ENCODE measurements around the gene OR6Y1. TPM values are rescaled to one million over a fixed set of nuclear protein-coding genes. Genes with fewer than 3 reads are reported as not detected.
A peak's percentile ranks its signal among the peaks of the same experiment; 100 is the strongest.

The OR6Y1 gene
- total and polyA plus RNA-seq, 4 experiments from 2014 or later = not detected

DNA sequence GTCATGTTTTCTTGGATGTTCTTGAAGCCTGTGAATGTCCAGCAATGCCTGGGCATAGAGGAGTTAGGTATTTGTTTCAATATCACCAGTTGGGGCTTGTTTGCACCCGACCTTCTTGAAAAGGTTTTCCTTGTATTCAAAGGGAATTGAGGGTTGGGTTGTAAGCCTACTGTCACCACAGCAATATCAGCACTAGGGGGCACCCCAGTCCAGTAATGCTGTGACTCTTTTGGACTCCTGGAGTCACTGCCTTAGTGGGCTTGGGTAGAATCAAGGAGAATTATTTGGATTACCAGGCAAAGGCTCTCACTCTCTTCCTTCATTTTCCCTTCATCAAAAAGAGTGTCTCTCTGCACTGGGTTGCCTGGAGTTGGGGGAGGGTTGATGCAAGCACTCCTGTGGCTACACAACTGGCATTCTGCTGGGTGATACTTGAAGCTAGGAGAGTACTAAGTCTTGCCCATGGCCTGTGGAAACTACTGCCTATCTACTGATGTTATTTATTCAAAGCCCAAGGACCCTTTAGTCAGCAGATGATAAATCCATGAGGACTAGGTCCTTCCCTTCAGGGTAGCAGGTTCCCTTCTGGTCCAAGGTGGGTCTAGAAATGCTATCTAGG is 47.7 kb downstream of the OR6Y1 start:
- DNase-seq = peak in 4 of 5 donors; percentile 18 to 35 (median 24)
- Histone ChIP-seq H3K27me3 (ENCODE audit: insufficient read depth, low read length) (no peaks in the 10 kb centered on the region), H3K4me1 (ENCODE audit: insufficient read depth, low read length) (no peaks in the 10 kb centered on the region), H3K9me3 (ENCODE audit: control insufficient read depth in 1 of 2, low read length in 2 of 2) (no peaks in the 10 kb centered on the region), H3K4me3 (ENCODE audit: low read length in 2 of 2) (no peak overlapping the region), H3K27ac (ENCODE audit: low read depth, low read length) (no peak overlapping the region), H3K36me3 (ENCODE audit: insufficient read depth, low read length) (no peaks in the 10 kb centered on the region)
- Mint-ChIP-seq H3K27me3 (peaks cover 11 to 32% of the 10 kb centered on the region in 2 donors), H3K27ac (no peak overlapping the region), H3K36me3 (peaks cover 0 to 3% of the 10 kb centered on the region in 2 donors), H3K4me3 (no peak overlapping the region), H3K4me1 (no peaks in the 10 kb centered on the region), H3K9me3 (peaks cover 0 to 12% (median 6%) of the 10 kb centered on the region in 8 donors)
- CTCF ChIA-PET (ENCODE audit: partially characterized antibody) = interaction anchor here (0.7 to 2.8 kb wide), 9 partner anchors 9 to 583 kb away, joined by 3 to 12 read pairs (median 5); partner anchors contain the start of gene AIM2
- POLR2A ChIA-PET (ENCODE audit: partially characterized antibody) = no interaction called here
- intact Hi-C loops (cut with micrococcal nuclease) = loop anchor here (1.0 kb wide), 2 partner anchors 492 to 583 kb away; no protein-coding TSS in a partner anchor

DNA sequence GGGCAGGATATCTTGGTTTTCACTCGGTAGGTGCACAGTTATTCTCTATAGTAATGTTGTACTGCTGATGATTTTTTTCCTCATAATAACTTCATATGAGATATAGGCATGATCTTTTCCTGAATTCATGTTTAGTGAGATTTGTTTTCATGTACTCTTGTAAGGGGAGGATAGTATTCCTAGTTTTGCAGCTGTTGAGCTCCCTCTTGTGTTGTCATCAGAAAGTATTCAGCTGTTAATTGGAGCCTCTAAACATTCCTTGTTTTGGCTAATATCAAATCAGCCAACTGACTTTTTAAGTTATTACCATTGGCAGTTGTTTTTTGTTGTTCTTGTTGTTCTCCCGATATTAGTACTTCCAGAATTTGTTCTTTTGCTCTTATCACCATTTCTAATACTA is 57.8 kb downstream of the OR6Y1 start:
- Histone ChIP-seq H3K36me3 (ENCODE audit: insufficient read depth, low read length) (no peaks in the 10 kb centered on the region), H3K27me3 (ENCODE audit: insufficient read depth, low read length) (no peaks in the 10 kb centered on the region), H3K4me3 (ENCODE audit: low read length in 2 of 2) (no peak overlapping the region), H3K27ac (ENCODE audit: low read depth, low read length) (no peak overlapping the region), H3K4me1 (ENCODE audit: insufficient read depth, low read length) (no peaks in the 10 kb centered on the region), H3K9me3 (ENCODE audit: control insufficient read depth in 1 of 2, low read length in 2 of 2) (no peaks in the 10 kb centered on the region)
- H3K4me3 Mint-ChIP-seq = no peak overlapping the region
- H3K4me1 Mint-ChIP-seq = no peaks in the 10 kb centered on the region
- peaks cover 11 to 16% of the 10 kb centered on the region in 2 donors for H3K27me3 Mint-ChIP-seq
- no peak overlapping the region for H3K27ac Mint-ChIP-seq
- ChIA-PET POLR2A (ENCODE audit: partially characterized antibody) (no interaction called here), CTCF (ENCODE audit: partially characterized antibody) (interaction anchor here (1.3 kb wide), 1 partner anchor 293 kb away, joined by 9 read pairs; no protein-coding TSS in a partner anchor)
- DNase-seq = no peak
- no peaks in the 10 kb centered on the region for H3K36me3 Mint-ChIP-seq
- H3K9me3 Mint-ChIP-seq = peaks cover 0 to 2% (median 0%) of the 10 kb centered on the region in 8 donors
- intact Hi-C loops (cut with micrococcal nuclease) = no loop called here

DNA sequence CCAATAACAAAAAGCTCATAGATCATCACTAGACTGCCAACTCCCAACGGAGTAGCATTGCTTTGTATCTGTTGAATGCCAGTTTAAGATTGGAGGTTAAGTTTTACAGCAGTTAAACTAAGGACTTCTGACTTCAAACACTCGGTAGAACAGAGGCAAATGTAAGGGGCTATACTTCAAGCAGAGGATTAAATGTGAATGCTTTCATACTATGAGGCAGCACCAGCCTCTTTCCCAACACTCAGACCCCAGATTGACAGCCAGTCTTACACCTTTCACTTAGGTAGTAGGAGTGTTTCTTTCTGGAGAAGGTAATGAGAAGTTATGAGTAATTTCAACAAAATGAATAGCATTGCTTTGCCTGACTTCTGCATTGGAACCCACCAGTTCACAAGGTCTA is 59.4 kb downstream of the OR6Y1 start:
- Mint-ChIP-seq H3K27ac (no peak overlapping the region), H3K27me3 (peaks cover 5 to 10% of the 10 kb centered on the region in 2 donors), H3K9me3 (no peaks in the 10 kb centered on the region), H3K4me3 (no peak overlapping the region), H3K4me1 (no peaks in the 10 kb centered on the region), H3K36me3 (no peaks in the 10 kb centered on the region)
- H3K4me3 ChIP-seq (ENCODE audit: low read length in 2 of 2) = no peak overlapping the region
- CTCF ChIA-PET (ENCODE audit: partially characterized antibody) = no interaction called here
- intact Hi-C loops (cut with micrococcal nuclease) = no loop called here
- no peak for DNase-seq
- H3K27ac ChIP-seq (ENCODE audit: low read depth, low read length) = no peak overlapping the region
- H3K36me3 ChIP-seq (ENCODE audit: insufficient read depth, low read length) = no peaks in the 10 kb centered on the region
- no peaks in the 10 kb centered on the region for H3K27me3 ChIP-seq (ENCODE audit: insufficient read depth, low read length)
- no peaks in the 10 kb centered on the region for H3K4me1 ChIP-seq (ENCODE audit: insufficient read depth, low read length)
- no peaks in the 10 kb centered on the region for H3K9me3 ChIP-seq (ENCODE audit: control insufficient read depth in 1 of 2, low read length in 2 of 2)
- POLR2A ChIA-PET (ENCODE audit: partially characterized antibody) = no interaction called here

Other genes with a start within 250 kb of the OR6Y1 start
- gene CD1B, start 222.9 kb downstream of the OR6Y1 start, total RNA-seq = not detected
- gene CD1B, start 222.9 kb downstream of the OR6Y1 start, polyA plus RNA-seq = not detected
- gene CD1E, start 200.5 kb downstream of the OR6Y1 start, total RNA-seq = not detected
- gene CD1E, start 200.5 kb downstream of the OR6Y1 start, polyA plus RNA-seq = not detected
- not detected for gene OR10T2, start 154.9 kb downstream of the OR6Y1 start, total RNA-seq
- not detected for gene OR10T2, start 154.9 kb downstream of the OR6Y1 start, polyA plus RNA-seq
- not detected for gene OR10K2, start 128.2 kb downstream of the OR6Y1 start, total RNA-seq
- gene OR10K2, start 128.2 kb downstream of the OR6Y1 start, polyA plus RNA-seq = not detected
- not detected for gene OR10K1, start 92.6 kb downstream of the OR6Y1 start, total RNA-seq
- not detected for gene OR10K1, start 92.6 kb downstream of the OR6Y1 start, polyA plus RNA-seq
- gene OR10R2, start 82.2 kb downstream of the OR6Y1 start, total RNA-seq = not detected
- gene OR10R2, start 82.2 kb downstream of the OR6Y1 start, polyA plus RNA-seq = not detected
- gene OR6P1, start 16.2 kb upstream of the OR6Y1 start, total RNA-seq = not detected
- gene OR6P1, start 16.2 kb upstream of the OR6Y1 start, polyA plus RNA-seq = not detected
- gene OR10X1, start 25.5 kb upstream of the OR6Y1 start, total RNA-seq = not detected
- gene OR10X1, start 25.5 kb upstream of the OR6Y1 start, polyA plus RNA-seq = not detected
- not detected for gene OR10Z1, start 50.9 kb upstream of the OR6Y1 start, total RNA-seq
- not detected for gene OR10Z1, start 50.9 kb upstream of the OR6Y1 start, polyA plus RNA-seq
- not detected for gene SPTA1, start 132.3 kb upstream of the OR6Y1 start, total RNA-seq
- gene SPTA1, start 132.3 kb upstream of the OR6Y1 start, polyA plus RNA-seq = not detected
- not detected for gene OR6K2, start 146.2 kb upstream of the OR6Y1 start, total RNA-seq
- not detected for gene OR6K2, start 146.2 kb upstream of the OR6Y1 start, polyA plus RNA-seq
- gene OR6K3, start 166.3 kb upstream of the OR6Y1 start, total RNA-seq = not detected
- not detected for gene OR6K3, start 166.3 kb upstream of the OR6Y1 start, polyA plus RNA-seq
- not detected for gene OR6K6, start 200.3 kb upstream of the OR6Y1 start, total RNA-seq
- not detected for gene OR6K6, start 200.3 kb upstream of the OR6Y1 start, polyA plus RNA-seq
- gene OR6N1, start 217.8 kb upstream of the OR6Y1 start, total RNA-seq = not detected
- not detected for gene OR6N1, start 217.8 kb upstream of the OR6Y1 start, polyA plus RNA-seq
- gene OR6N2, start 226.8 kb upstream of the OR6Y1 start, total RNA-seq = not detected
- gene OR6N2, start 226.8 kb upstream of the OR6Y1 start, polyA plus RNA-seq = not detected